IgD-negative memory B cell (primary cell): ENCODE data around the gene MIF4GD. TPM values are rescaled to one million over a fixed set of nuclear protein-coding genes. Genes with fewer than 3 reads are reported as not detected.
"Not testable (repeated sequence)": the region's sequence is repeated elsewhere in the genome, so short reads cannot be mapped to it uniquely, and the experiment has no call there.

ENCODE experiments used
- H3K27ac Mint-ChIP-seq, 3 donors: one replicate each; pipeline ENCODE4 v1.8.0; 2020 to 2022; ENCODE audit warnings: mild to moderate bottlenecking in 3 of 3, mixed read lengths in 3 of 3, moderate library complexity in 1 of 3
- H3K27me3 Mint-ChIP-seq: one replicate; pipeline ENCODE4 v1.8.0; 2021; ENCODE audit warnings: mixed read lengths
- H3K36me3 Mint-ChIP-seq: one replicate; pipeline ENCODE4 v1.8.0; 2020; ENCODE audit warnings: mild to moderate bottlenecking, mixed read lengths
- H3K4me1 Mint-ChIP-seq, 3 donors: one replicate each; pipeline ENCODE4 v1.8.0; 2020 to 2022; ENCODE audit warnings: mixed read lengths in 3 of 3, mild to moderate bottlenecking in 1 of 3
- H3K4me3 Mint-ChIP-seq, 4 donors: one replicate each; pipeline ENCODE4 v1.8.0; 2020 to 2022; ENCODE audit warnings: mild to moderate bottlenecking in 4 of 4, mixed read lengths in 4 of 4, moderate library complexity in 3 of 4
- H3K9me3 Mint-ChIP-seq, 3 donors: one replicate each; pipeline ENCODE4 v1.8.0; 2020 to 2021; ENCODE audit warnings: mixed read lengths in 3 of 3, mild to moderate bottlenecking in 1 of 3
- polyA plus RNA-seq: library from polyadenylated mRNA; unstranded; fragments of 300-500 nt; fragmentation: Illumina TruSeq; gene quantifications from one replicate; pipeline ENCODE4 v1.2.3, GENCODE V29; 2021

Gene MIF4GD
- polyA plus RNA-seq, 1 donor from 2014 or later = 103 TPM

- H3K4me3 Mint-ChIP-seq = peak overlapping the region; percentile 97 to 100 (median 99)
- H3K27ac Mint-ChIP-seq = peak overlapping the region; percentile 99 to 100 (median 100)
- H3K4me1 Mint-ChIP-seq = peaks cover 33 to 40% (median 37%) of the 10 kb centered on the region in 3 donors
- H3K9me3 Mint-ChIP-seq = no peaks in the 10 kb centered on the region
- H3K27me3 Mint-ChIP-seq = no peaks in the 10 kb centered on the region
- H3K36me3 Mint-ChIP-seq = no peaks in the 10 kb centered on the region
Measured at GRCh38 chr17:75260641-75261335, 10.2 kb downstream of the MIF4GD start.

GRCh38 chr17:75257228-75257627 lies 13.8 kb downstream of the MIF4GD start:
- Mint-ChIP-seq H3K27ac (peak overlapping the region in 2 of 3 donors; percentile 65 to 75), H3K4me3 (peak overlapping the region in 1 of 4 donors; percentile 58), H3K4me1 (peaks cover 43 to 53% (median 44%) of the 10 kb centered on the region in 3 donors)
- not testable (repeated sequence) for H3K9me3 Mint-ChIP-seq, H3K36me3 Mint-ChIP-seq, H3K27me3 Mint-ChIP-seq

DNA sequence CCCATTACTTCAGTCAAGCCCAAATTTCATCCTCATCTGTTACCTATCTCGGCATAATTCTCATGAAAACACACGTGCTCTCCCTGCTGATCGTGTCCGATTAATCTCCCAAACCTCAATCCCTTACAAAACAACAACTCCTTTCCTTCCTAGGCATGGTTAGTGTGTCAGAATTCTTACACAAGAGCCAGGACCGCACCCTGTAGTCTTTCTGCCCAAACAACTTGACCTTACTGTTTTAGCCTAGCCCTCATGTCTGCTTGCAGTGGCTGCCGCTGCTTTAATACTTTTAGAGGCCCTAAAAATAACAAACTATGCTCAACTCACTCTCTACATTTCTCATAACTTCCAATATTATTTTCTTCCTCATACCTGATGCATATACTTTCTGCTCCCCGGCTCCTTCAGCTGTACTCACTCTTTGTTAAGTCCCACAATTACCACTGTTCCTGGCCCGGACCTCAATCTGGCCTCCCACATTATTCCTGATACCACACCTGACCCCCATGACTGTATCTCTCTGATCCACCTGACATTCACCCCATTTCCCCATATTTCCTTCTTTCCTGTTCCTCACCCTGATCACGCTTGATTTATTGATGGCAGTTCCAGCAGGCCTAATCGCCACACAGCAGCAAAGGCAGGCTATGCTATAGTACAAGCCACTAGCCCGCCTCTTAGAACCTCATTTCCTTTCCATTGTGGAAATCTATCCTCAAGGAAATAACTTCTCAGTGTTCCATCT lies 14.9 kb downstream of the MIF4GD start:
- H3K4me3 Mint-ChIP-seq, H3K36me3 Mint-ChIP-seq, H3K27me3 Mint-ChIP-seq, H3K9me3 Mint-ChIP-seq: not testable (repeated sequence)
- peak overlapping the region; percentile 18 to 75 (median 45) for H3K27ac Mint-ChIP-seq
- H3K4me1 Mint-ChIP-seq = peaks cover 41 to 62% (median 52%) of the 10 kb centered on the region in 3 donors

GRCh38 chr17:75252039-75252816 lies 18.8 kb downstream of the MIF4GD start:
- Mint-ChIP-seq H3K36me3 (no peaks in the 10 kb centered on the region), H3K9me3 (no peaks in the 10 kb centered on the region), H3K4me3 (peak overlapping the region in 3 of 4 donors; percentile 32 to 84 (median 82)), H3K4me1 (peaks cover 35 to 50% (median 47%) of the 10 kb centered on the region in 3 donors), H3K27me3 (no peaks in the 10 kb centered on the region), H3K27ac (peak overlapping the region; percentile 90 to 92 (median 90))

GRCh38 chr17:75250009-75250471 lies 21.0 kb downstream of the MIF4GD start:
- peak overlapping the region; percentile 85 to 92 (median 88) for H3K27ac Mint-ChIP-seq
- H3K9me3 Mint-ChIP-seq = no peaks in the 10 kb centered on the region
- peak overlapping the region; percentile 31 to 90 (median 78) for H3K4me3 Mint-ChIP-seq
- H3K36me3 Mint-ChIP-seq = no peaks in the 10 kb centered on the region
- peaks cover 33 to 46% (median 42%) of the 10 kb centered on the region in 3 donors for H3K4me1 Mint-ChIP-seq
- no peaks in the 10 kb centered on the region for H3K27me3 Mint-ChIP-seq

DNA sequence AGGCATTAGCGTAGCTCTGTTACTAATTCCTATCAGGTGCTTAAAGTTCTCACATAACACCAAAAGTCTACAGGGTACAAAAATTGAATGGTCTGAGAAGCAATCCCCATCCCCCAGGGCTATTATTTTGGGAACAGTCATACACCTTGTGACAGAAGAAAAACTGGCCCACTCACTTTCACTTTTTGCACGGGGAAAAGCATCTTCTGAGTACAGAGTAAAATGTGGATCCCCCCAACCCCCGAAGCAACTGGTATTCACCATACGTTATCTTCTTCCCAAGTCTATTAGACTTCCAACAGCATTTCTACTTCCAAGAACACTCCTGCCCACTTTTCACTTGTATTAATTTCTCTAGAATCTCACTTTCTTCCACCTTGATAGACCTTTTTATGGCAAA lies 21.5 kb downstream of the MIF4GD start:
- Mint-ChIP-seq H3K4me3 (peak overlapping the region in 3 of 4 donors; percentile 70 to 90 (median 85)), H3K9me3 (no peaks in the 10 kb centered on the region), H3K27me3 (no peaks in the 10 kb centered on the region), H3K4me1 (peaks cover 36 to 50% (median 43%) of the 10 kb centered on the region in 3 donors), H3K36me3 (peaks cover under 1% of the 10 kb centered on the region), H3K27ac (peak overlapping the region; percentile 85 to 92 (median 88))

- Mint-ChIP-seq H3K27me3 (no peaks in the 10 kb centered on the region), H3K4me1 (peaks cover 34 to 50% (median 39%) of the 10 kb centered on the region in 3 donors), H3K36me3 (peaks cover 2% of the 10 kb centered on the region), H3K9me3 (no peaks in the 10 kb centered on the region), H3K4me3 (peak overlapping the region in 1 of 4 donors; percentile 75), H3K27ac (peak overlapping the region; percentile 39 to 97 (median 82))
Measured at GRCh38 chr17:75246404-75246803, 24.6 kb downstream of the MIF4GD start.

DNA sequence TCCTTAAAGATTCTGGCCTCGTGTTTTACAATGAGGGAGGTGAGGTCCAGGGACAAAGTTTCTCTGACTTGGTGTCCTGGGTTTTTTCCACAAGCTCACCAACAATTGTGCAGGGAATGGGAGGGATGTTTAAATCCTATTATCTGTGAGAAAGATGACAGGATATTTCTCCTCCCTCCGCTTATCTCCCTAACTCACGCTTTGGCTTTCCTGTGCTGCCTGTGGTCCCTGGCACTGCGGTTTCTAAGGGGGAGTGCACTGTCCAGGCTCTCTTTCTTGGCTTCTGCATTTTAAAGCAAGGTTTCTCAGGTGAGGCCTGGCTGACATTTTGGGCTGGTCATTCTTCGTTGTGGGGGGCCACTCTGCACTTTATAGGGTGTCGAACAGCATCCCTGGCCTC lies 26.0 kb downstream of the MIF4GD start:
- peaks cover 24 to 43% (median 30%) of the 10 kb centered on the region in 3 donors for H3K4me1 Mint-ChIP-seq
- H3K9me3 Mint-ChIP-seq = no peaks in the 10 kb centered on the region
- H3K27ac Mint-ChIP-seq = peak overlapping the region; percentile 97 to 99 (median 99)
- peak overlapping the region in 1 of 4 donors; percentile 61 for H3K4me3 Mint-ChIP-seq
- peaks cover 2% of the 10 kb centered on the region for H3K36me3 Mint-ChIP-seq
- H3K27me3 Mint-ChIP-seq = no peaks in the 10 kb centered on the region

GRCh38 chr17:75244133-75244866 lies 26.7 kb downstream of the MIF4GD start:
- peak overlapping the region; percentile 27 to 92 (median 66) for H3K4me3 Mint-ChIP-seq
- peaks cover 17 to 36% (median 23%) of the 10 kb centered on the region in 3 donors for H3K4me1 Mint-ChIP-seq
- no peaks in the 10 kb centered on the region for H3K27me3 Mint-ChIP-seq
- H3K27ac Mint-ChIP-seq = peak overlapping the region; percentile 97 to 99 (median 99)
- H3K36me3 Mint-ChIP-seq = peaks cover 2% of the 10 kb centered on the region
- no peaks in the 10 kb centered on the region for H3K9me3 Mint-ChIP-seq

DNA sequence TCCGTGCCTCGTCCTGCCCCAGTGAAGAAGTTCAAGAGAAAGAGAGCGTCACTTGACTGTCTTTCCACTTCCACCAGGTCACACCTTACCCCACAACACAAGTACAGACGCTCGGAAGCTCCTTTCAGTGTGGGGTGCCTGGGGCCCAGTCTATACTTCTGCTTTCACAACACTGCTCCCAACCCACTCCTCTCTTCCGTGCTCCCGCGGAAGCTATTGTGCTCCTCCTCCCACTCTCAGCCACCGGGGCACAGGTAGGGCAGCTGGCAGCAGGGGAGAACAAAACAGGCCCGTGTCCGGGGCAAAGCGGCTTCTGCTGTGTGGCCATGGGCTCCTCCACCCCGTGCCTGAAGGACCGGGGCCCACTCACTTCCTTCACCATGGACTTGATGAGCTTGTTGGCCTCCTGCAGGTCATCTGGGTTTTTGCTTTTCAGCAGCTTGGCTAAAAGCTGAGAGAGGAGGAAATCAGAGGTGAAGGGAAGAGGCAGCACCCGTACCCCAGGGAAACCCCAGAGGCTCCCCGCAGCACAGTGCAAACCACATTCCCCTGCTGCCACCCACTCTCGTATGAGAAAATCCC lies 28.5 kb downstream of the MIF4GD start:
- peak overlapping the region; percentile 9 to 82 (median 71) for H3K4me3 Mint-ChIP-seq
- peaks cover 23 to 41% (median 29%) of the 10 kb centered on the region in 3 donors for H3K4me1 Mint-ChIP-seq
- H3K36me3 Mint-ChIP-seq = peaks cover 2% of the 10 kb centered on the region
- H3K9me3 Mint-ChIP-seq = no peaks in the 10 kb centered on the region
- peak overlapping the region; percentile 97 to 99 (median 99) for H3K27ac Mint-ChIP-seq
- no peaks in the 10 kb centered on the region for H3K27me3 Mint-ChIP-seq

- Mint-ChIP-seq H3K9me3 (no peaks in the 10 kb centered on the region), H3K27ac (peak overlapping the region; percentile 97 to 99 (median 99)), H3K4me1 (peaks cover 23 to 41% (median 29%) of the 10 kb centered on the region in 3 donors), H3K4me3 (peak overlapping the region; percentile 9 to 82 (median 71)), H3K27me3 (no peaks in the 10 kb centered on the region), H3K36me3 (peaks cover 2% of the 10 kb centered on the region)
Measured at GRCh38 chr17:75241996-75242460, 29.0 kb downstream of the MIF4GD start.

DNA sequence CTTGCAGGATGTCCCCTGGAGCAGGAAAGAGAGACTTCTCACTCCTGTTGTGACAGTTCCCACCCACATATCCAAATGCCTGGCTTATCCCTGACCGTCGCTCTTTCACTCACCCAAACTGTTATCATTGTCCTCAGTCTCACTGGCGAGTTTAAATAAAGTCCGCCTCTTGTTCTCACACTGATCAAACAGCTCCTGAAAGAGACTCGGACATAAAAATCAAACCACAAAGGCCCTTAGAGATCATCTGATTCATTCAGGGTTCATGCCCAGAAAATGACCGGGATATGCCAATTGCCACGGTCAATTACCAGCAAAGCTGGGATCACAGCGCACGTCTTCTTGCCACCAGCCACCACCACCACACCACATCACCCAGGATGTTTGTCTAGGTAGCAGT lies 29.5 kb downstream of the MIF4GD start:
- H3K27ac Mint-ChIP-seq = peak overlapping the region; percentile 97 to 99 (median 99)
- peaks cover 20 to 39% (median 29%) of the 10 kb centered on the region in 3 donors for H3K4me1 Mint-ChIP-seq
- H3K4me3 Mint-ChIP-seq = peak overlapping the region in 3 of 4 donors; percentile 33 to 82 (median 66)
- peaks cover 2% of the 10 kb centered on the region for H3K36me3 Mint-ChIP-seq
- no peaks in the 10 kb centered on the region for H3K27me3 Mint-ChIP-seq
- no peaks in the 10 kb centered on the region for H3K9me3 Mint-ChIP-seq

DNA sequence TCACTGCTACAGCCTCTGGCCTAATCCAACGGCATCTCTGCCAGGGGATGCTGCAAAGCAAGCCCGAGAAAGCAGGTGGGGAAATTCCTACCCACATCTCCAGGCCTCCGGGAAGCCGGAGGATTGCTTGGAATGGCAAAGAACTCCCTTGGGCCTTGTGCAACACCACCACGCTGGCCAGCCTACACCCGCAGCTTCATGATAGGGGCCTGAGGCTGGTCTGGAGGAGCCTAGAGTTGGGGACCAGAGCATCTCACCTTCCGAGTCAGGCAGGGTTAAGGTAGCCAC lies 29.9 kb downstream of the MIF4GD start:
- peak overlapping the region in 2 of 3 donors; percentile 97 to 99 for H3K27ac Mint-ChIP-seq
- peaks cover 20 to 39% (median 28%) of the 10 kb centered on the region in 3 donors for H3K4me1 Mint-ChIP-seq
- H3K27me3 Mint-ChIP-seq = no peaks in the 10 kb centered on the region
- no peaks in the 10 kb centered on the region for H3K9me3 Mint-ChIP-seq
- peak overlapping the region in 2 of 4 donors; percentile 32 to 65 for H3K4me3 Mint-ChIP-seq
- peaks cover 2% of the 10 kb centered on the region for H3K36me3 Mint-ChIP-seq
